H1 (cell line): ENCODE measurements around the gene STRN4. TPM values are rescaled to one million over a fixed set of nuclear protein-coding genes. Genes with fewer than 3 reads are reported as not detected.

Source experiments
- CTCF ChIA-PET: fragments of 300-600 bp; sonication (Branson Sonifier 250); formaldehyde crosslinking; loops from one replicate; lab custom pipeline; 2021; ENCODE audit not compliant: partially characterized antibody; lab: Charles Lee
- POLR2A ChIA-PET: fragments of 300-600 bp; sonication (Branson Sonifier 250); formaldehyde crosslinking; loops from one replicate; lab custom pipeline; 2021; ENCODE audit warnings: inconsistent platforms; ENCODE audit not compliant: partially characterized antibody; lab: Charles Lee
- DNase-seq, 2 experiments: peaks; one replicate each; pipeline versions ENCODE4 v3.0.0 to v3.0.0-alpha.2; 2010 to 2022; ENCODE audit warnings: low spot score in 2 of 2, low read depth in 1 of 2, mixed read lengths in 1 of 2
- FAIRE-seq: peaks from 2 replicates; lab custom pipeline; 2011; peaks lifted over from hg19 to GRCh38; lab: Jason Lieb, UNC
- H2AFZ ChIP-seq: 2 replicates; pipeline ENCODE4 v1.8.1; 2012; ENCODE audit warnings: low read length, inconsistent platforms
- H2AK5ac ChIP-seq: 2 replicates; pipeline ENCODE4 v1.6.1; 2013; ENCODE audit warnings: low read depth, low read length
- H2BK120ac ChIP-seq: replicated peaks from 2 replicates; pipeline ENCODE3; 2013; ENCODE audit warnings: low read depth, low read length, inconsistent platforms
- H2BK12ac ChIP-seq: 2 replicates; pipeline ENCODE4 v1.6.1; 2013; ENCODE audit warnings: low read depth, low read length
- H2BK15ac ChIP-seq: 2 replicates; pipeline ENCODE4 v1.6.1; 2013; ENCODE audit warnings: low read length
- H2BK20ac ChIP-seq: 2 replicates; pipeline ENCODE4 v1.6.1; 2013; ENCODE audit warnings: low read length
- H2BK5ac ChIP-seq: 2 replicates; pipeline ENCODE4 v1.6.1; 2013; ENCODE audit warnings: low read depth, low read length
- H3K14ac ChIP-seq: 2 replicates; pipeline ENCODE4 v1.6.1; 2013; ENCODE audit warnings: inconsistent platforms; ENCODE audit not compliant: insufficient read length
- H3K18ac ChIP-seq: 2 replicates; pipeline ENCODE4 v1.6.1; 2013; ENCODE audit warnings: low read length; ENCODE audit errors: extremely low read depth
- H3K23ac ChIP-seq: 2 replicates; pipeline ENCODE4 v1.6.1; 2013; ENCODE audit warnings: inconsistent platforms; ENCODE audit not compliant: insufficient read length
- H3K23me2 ChIP-seq: 2 replicates; pipeline ENCODE4 v1.6.1; 2013; ENCODE audit warnings: low read depth, low read length
- H3K27ac ChIP-seq: 2 replicates; pipeline ENCODE4 v1.6.1; 2011; ENCODE audit warnings: low read depth, low read length, inconsistent platforms
- H3K27me3 ChIP-seq, 4 experiments: replicated peaks in 1 of 4; 1 replicate in 1 of 4; 2 replicates in 3 of 4; pipeline versions ENCODE4 v1.6.1 to v1.8.1; 2011 to 2013; ENCODE audit warnings: low read length in 3 of 4, mild to moderate bottlenecking in 3 of 4, inconsistent platforms in 2 of 4, mixed read lengths in 2 of 4, moderate library complexity in 1 of 4; ENCODE audit not compliant: control insufficient read depth in 3 of 4, insufficient read depth in 3 of 4; ENCODE audit errors: extremely low read depth in 1 of 4
- H3K36me3 ChIP-seq, 4 experiments: 2 replicates each; pipeline versions ENCODE4 v1.6.1 to v1.8.1; 2011 to 2013; ENCODE audit warnings: mild to moderate bottlenecking in 4 of 4, low read length in 3 of 4, moderate library complexity in 2 of 4, control low read depth in 1 of 4, inconsistent platforms in 1 of 4; ENCODE audit not compliant: insufficient read depth in 4 of 4, control insufficient read depth in 2 of 4
- H3K4ac ChIP-seq: replicated peaks from 2 replicates; pipeline ENCODE3; 2013; ENCODE audit warnings: low read length, low read depth, mixed read lengths, inconsistent platforms; ENCODE audit not compliant: insufficient read length
- H3K4me1 ChIP-seq, 4 experiments: replicated peaks in 1 of 4; 1 replicate in 1 of 4; 2 replicates in 3 of 4; pipeline versions ENCODE4 v1.6.1 to v1.8.1; 2011 to 2013; ENCODE audit warnings: low read length in 3 of 4, inconsistent platforms in 2 of 4, mixed read lengths in 1 of 4; ENCODE audit not compliant: insufficient read depth in 4 of 4, control insufficient read depth in 3 of 4
- H3K4me2 ChIP-seq, 2 experiments: 2 replicates each; pipeline versions ENCODE4 v1.6.1 to v1.8.1; 2011 to 2013; ENCODE audit warnings: low read depth in 2 of 2, low read length in 2 of 2, control low read depth in 1 of 2, inconsistent platforms in 1 of 2, mild to moderate bottlenecking in 1 of 2; ENCODE audit not compliant: insufficient read depth in 1 of 2
- H3K4me3 ChIP-seq, 4 experiments: fragments of 200-600, 300-600 bp in 1 of 4; sonication (generic), shearing (Covaris generic), sonication (Bioruptor Twin) in 1 of 4; 2 replicates each; pipeline versions ENCODE4 v1.5.1 to v1.8.1; 2011 to 2016; ENCODE audit warnings: low read length in 4 of 4, low read depth in 3 of 4, control low read depth in 2 of 4, inconsistent platforms in 2 of 4, mild to moderate bottlenecking in 2 of 4, mixed read lengths in 1 of 4, moderate library complexity in 1 of 4; ENCODE audit not compliant: insufficient read depth in 2 of 4; ENCODE audit errors: extremely low read depth in 1 of 4
- H3K56ac ChIP-seq: replicated peaks from 2 replicates; pipeline ENCODE3; 2013; ENCODE audit warnings: low read depth, mild to moderate bottlenecking, mixed read lengths, low read length, inconsistent platforms; ENCODE audit not compliant: insufficient read length
- H3K79me1 ChIP-seq: 2 replicates; pipeline ENCODE4 v1.6.1; 2013; ENCODE audit warnings: low read depth, low read length, control low read depth
- H3K79me2 ChIP-seq, 2 experiments: 2 replicates each; pipeline versions ENCODE4 v1.6.1 to v1.8.1; 2012 to 2013; ENCODE audit warnings: low read length in 2 of 2, mild to moderate bottlenecking in 2 of 2, inconsistent platforms in 1 of 2; ENCODE audit not compliant: insufficient read depth in 2 of 2, control insufficient read depth in 1 of 2
- H3K9ac ChIP-seq, 4 experiments: replicated peaks in 1 of 4; 1 replicate in 1 of 4; 2 replicates in 3 of 4; pipeline versions ENCODE4 v1.6.1 to v1.8.1; 2011 to 2013; ENCODE audit warnings: low read depth in 3 of 4, low read length in 3 of 4, control low read depth in 2 of 4, mild to moderate bottlenecking in 2 of 4, moderate library complexity in 2 of 4, inconsistent platforms in 1 of 4; ENCODE audit errors: extremely low read depth in 1 of 4
- H3K9me3 ChIP-seq, 2 experiments: 2 replicates each; pipeline versions ENCODE4 v1.6.1 to v1.8.1; 2012 to 2013; ENCODE audit warnings: mild to moderate bottlenecking in 2 of 2, moderate library complexity in 2 of 2, control low read depth in 1 of 2, inconsistent platforms in 1 of 2, low read depth in 1 of 2, low read length in 1 of 2, mixed read lengths in 1 of 2; ENCODE audit not compliant: insufficient read depth in 2 of 2
- H4K20me1 ChIP-seq, 2 experiments: replicated peaks in 1 of 2; 2 replicates each; pipeline versions ENCODE3 to v1.8.1; 2011 to 2013; ENCODE audit warnings: inconsistent platforms in 2 of 2, low read length in 2 of 2, mild to moderate bottlenecking in 1 of 2; ENCODE audit not compliant: insufficient read depth in 2 of 2, control insufficient read depth in 1 of 2
- H4K5ac ChIP-seq: 2 replicates; pipeline ENCODE4 v1.6.1; 2013; ENCODE audit warnings: low read length, low read depth, mixed read lengths, inconsistent platforms; ENCODE audit not compliant: insufficient read length
- H4K8ac ChIP-seq: 2 replicates; pipeline ENCODE4 v1.8.0; 2013; ENCODE audit warnings: mild to moderate bottlenecking, moderate library complexity, low read length, inconsistent platforms; ENCODE audit not compliant: insufficient read depth; ENCODE audit errors: extremely low read depth
- H4K91ac ChIP-seq: replicated peaks from 2 replicates; pipeline ENCODE3; 2013; ENCODE audit warnings: low read length, mixed read lengths, inconsistent platforms; ENCODE audit not compliant: insufficient read length
- ATF2 ChIP-seq: IDR thresholded peaks from 2 replicates; pipeline ENCODE4 v1.6.1; 2012; ENCODE audit warnings: low read length, inconsistent platforms
- CREB1 ChIP-seq: IDR thresholded peaks from 2 replicates; pipeline ENCODE4 v1.6.1; 2012; ENCODE audit warnings: inconsistent platforms
- EP300 ChIP-seq, 2 experiments: IDR thresholded peaks; 1 replicate in 1 of 2; 2 replicates in 1 of 2; pipeline ENCODE4 v1.6.1; 2011 to 2012; ENCODE audit warnings: low read depth in 2 of 2, low read length in 2 of 2, mild to moderate bottlenecking in 2 of 2, borderline replicate concordance in 1 of 2, inconsistent platforms in 1 of 2, moderate library complexity in 1 of 2
- GABPA ChIP-seq: IDR thresholded peaks from 2 replicates; pipeline ENCODE4 v1.6.1; 2011; ENCODE audit warnings: mild to moderate bottlenecking, low read length, moderate library complexity, borderline replicate concordance; ENCODE audit not compliant: insufficient read depth
- JUND ChIP-seq: IDR thresholded peaks from 2 replicates; pipeline ENCODE4 v1.6.1; 2011; ENCODE audit warnings: mild to moderate bottlenecking, improper control_type of control experiment, low read length
- SP2 ChIP-seq: IDR thresholded peaks from 2 replicates; pipeline ENCODE4 v1.6.1; 2012; ENCODE audit warnings: mild to moderate bottlenecking, low read length, inconsistent platforms
- TAF1 ChIP-seq: IDR thresholded peaks from 2 replicates; pipeline ENCODE4 v1.6.1; 2011; ENCODE audit warnings: mild to moderate bottlenecking, low read depth, low read length
- TAF7 ChIP-seq: optimal IDR thresholded peaks from 2 replicates; pipeline ENCODE3; 2011; ENCODE audit warnings: low read depth, mild to moderate bottlenecking, inconsistent platforms, low read length, moderate library complexity, borderline replicate concordance
- TBP ChIP-seq: IDR thresholded peaks from 2 replicates; pipeline ENCODE4 v1.6.1; 2011; ENCODE audit warnings: low read depth, low read length, improper control_type of control experiment
- USF2 ChIP-seq: IDR thresholded peaks from 2 replicates; pipeline ENCODE4 v1.6.1; 2011; ENCODE audit warnings: low read length, improper control_type of control experiment
- ZNF274 ChIP-seq: IDR thresholded peaks from 2 replicates; pipeline ENCODE4 v1.7.0; 2012; ENCODE audit warnings: low read length, borderline replicate concordance; ENCODE audit errors: extremely low read depth
- WGBS, 2 experiments: shearing (Covaris generic) in 1 of 2; methylation state at CpG; one replicate each; pipeline versions ENCODE4 v1.1.6 to v1.1.7; 2013 to 2015; ENCODE audit warnings: low lambda C conversion rate in 2 of 2, mixed read lengths in 2 of 2, inconsistent platforms in 1 of 2, low coverage in 1 of 2, missing lambda C conversion rate in 1 of 2; ENCODE audit not compliant: insufficient replicate concordance in 2 of 2, insufficient coverage in 1 of 2, insufficient read length in 1 of 2; ENCODE audit errors: extremely low coverage in 1 of 2, missing lambda C conversion rate in 1 of 2; 5-methylcytosine and 5-hydroxymethylcytosine counted together
- polyA plus RNA-seq, 7 experiments: library from polyadenylated mRNA; depleted of rRNA in 3 of 7; stranded (reverse) in 5 of 7; unstranded in 2 of 7; fragments of >200 nt in 5 of 7; fragments of 200-250 nt in 2 of 7; gene quantifications; 1 replicate in 5 of 7; 2 replicates in 1 of 7; 4 replicates in 1 of 7; pipeline versions ENCODE4 v1.2.1 to v1.2.3, GENCODE V29; 2011 to 2013; ENCODE audit warnings: missing spikeins in 2 of 7, mixed read lengths in 2 of 7
- total RNA-seq: library from RNA; stranded (reverse); fragmentation: NEBNext Ultra II Directional; extraction: Animal tissue kit (Norgen Biotek cat#: 25700); gene quantifications from 2 replicates; pipeline ENCODE4 v1.2.1, GENCODE V29; 2021

The STRN4 gene
- total and polyA plus RNA-seq, 2 of the 8 experiments (the other 6 are each of a cell fraction or from before 2014, with no cell fraction given): 120 to 187 TPM

- peaks cover 30 to 50% of the 10 kb centered on the region in 2 experiments for H4K20me1 ChIP-seq
- DNase-seq: no peak
- TF ChIP-seq ZNF274 (no peak), JUND (no peak), TBP (no peak), TAF7 (no peak), SP2 (no peak), GABPA (no peak), CREB1 (no peak), EP300 (IDR thresholded peaks at IDR 0.05; ENCODE audit: borderline replicate concordance in 1 of 2, low read depth in 2 of 2, low read length in 2 of 2) (no peak), TAF1 (no peak), ATF2 (no peak), USF2 (no peak)
These were observed 16.6 kb downstream of the STRN4 start for GRCh38 chr19:46729696-46730095.

More at GRCh38 chr19:46729696-46730095, 16.6 kb downstream of the STRN4 start:
- Histone ChIP-seq H3K56ac (no peak overlapping the region), H4K91ac (no peak overlapping the region), H3K79me2 (peaks cover 0 to 27% of the 10 kb centered on the region in 2 experiments; a peak in 2 of 4 replicates), H3K23me2 (no peaks in the 10 kb centered on the region), H3K9me3 (no peaks in the 10 kb centered on the region), H2BK12ac (no peak overlapping the region), H2BK15ac (no peak overlapping the region), H3K18ac (no peak overlapping the region), H4K5ac (no peak overlapping the region), H2BK5ac (no peak overlapping the region), H3K27ac (no peak overlapping the region), H3K4ac (no peak overlapping the region), H3K9ac (no peak overlapping the region), H2AK5ac (no peak overlapping the region), H3K27me3 (no peaks in the 10 kb centered on the region), H3K14ac (no peak overlapping the region), H4K8ac (no peak overlapping the region; the same call in 1 of the 2 replicates), H3K23ac (no peak overlapping the region), H2BK120ac (no peak overlapping the region), H3K79me1 (peaks cover 8% of the 10 kb centered on the region), H3K36me3 (peaks cover 41 to 76% (median 60%) of the 10 kb centered on the region in 4 experiments), H3K4me1 (peaks cover 0 to 3% (median 0%) of the 10 kb centered on the region in 4 experiments; a peak in 4 of 7 replicates), H2BK20ac (no peak overlapping the region), H2AFZ (no peak overlapping the region), H3K4me2 (no peak overlapping the region), H3K4me3 (no peak overlapping the region)
- CTCF ChIA-PET: interaction anchor here (1.0 to 15.8 kb wide), 12 partner anchors 8 to 113 kb away, joined by 3 to 188 read pairs (median 11); no protein-coding TSS in a partner anchor
- POLR2A ChIA-PET: interaction anchor here (1.2 to 4.2 kb wide), 6 partner anchors 10 to 24 kb away, joined by 3 to 26 read pairs (median 6); partner anchors contain the start of gene PRKD2
- whole genome bisulfite sequencing, 2 experiments: 98% methylated on average over 6 of the region's 7 CpGs; no CpG with 5 or more reads in 1 of the 2 experiments
- no peak for FAIRE-seq
